MCF 10A (cell line): Measurements from ENCODE around the gene ZNF407. TPM values are rescaled to one million over a fixed set of nuclear protein-coding genes. Genes with fewer than 3 reads are reported as not detected.

Source experiments
- BruUV-seq: library from RNA; stranded (reverse); fragments of 400-500 nt; replicated peaks from 2 replicates; lab custom pipeline; 2021; lab: Mats Ljungman, UMichigan
- CTCF ChIA-PET: fragments of 300-600 bp; sonication (Branson Sonifier 250); formaldehyde crosslinking; extraction: SDS; loops from one replicate; lab custom pipeline; 2021; ENCODE audit warnings: antibody characterized with exemption, inconsistent platforms; lab: Yijun Ruan, JAX
- POLR2A ChIA-PET: fragments of 300-600, 350-650 bp; sonication (Branson Sonifier 250); formaldehyde crosslinking; extraction: SDS; loops from one replicate; lab custom pipeline; 2020; ENCODE audit warnings: antibody characterized with exemption, inconsistent platforms; lab: Yijun Ruan, JAX
- DNase-seq: peaks from one replicate; pipeline ENCODE4 v3.0.0-alpha.2; 2018; ENCODE audit not compliant: unreplicated experiment
- H3K27ac Mint-ChIP-seq: one replicate; pipeline ENCODE4 v1.8.0; 2022; ENCODE audit warnings: mild to moderate bottlenecking, low read depth, mixed read lengths; ENCODE audit not compliant: unreplicated experiment
- H3K27me3 Mint-ChIP-seq: one replicate; pipeline ENCODE4 v1.8.0; 2022; ENCODE audit warnings: mixed read lengths; ENCODE audit not compliant: insufficient read depth, unreplicated experiment
- H3K36me3 Mint-ChIP-seq: one replicate; pipeline ENCODE4 v1.8.0; 2022; ENCODE audit warnings: mild to moderate bottlenecking, moderate library complexity, mixed read lengths; ENCODE audit not compliant: insufficient read depth, unreplicated experiment
- H3K4me1 Mint-ChIP-seq: one replicate; pipeline ENCODE4 v1.8.0; 2022; ENCODE audit warnings: mixed read lengths; ENCODE audit not compliant: insufficient read depth, unreplicated experiment
- H3K4me3 Mint-ChIP-seq: one replicate; pipeline ENCODE4 v1.8.0; 2022; ENCODE audit warnings: mild to moderate bottlenecking, moderate library complexity, mixed read lengths; ENCODE audit not compliant: unreplicated experiment
- H3K9me3 Mint-ChIP-seq: one replicate; pipeline ENCODE4 v1.8.0; 2022; ENCODE audit warnings: mixed read lengths; ENCODE audit not compliant: unreplicated experiment
- intact Hi-C: fragments of 100-400 bp; cut with micrococcal nuclease; formaldehyde crosslinking; loops from 2 replicates; pipeline ENCODE4 v1.14.1; 2022
- total RNA-seq: library from RNA; stranded (reverse); gene quantifications from 2 replicates; pipeline ENCODE4 v1.2.3, GENCODE V29; 2022
- TF ChIP-seq, protein P1 (sequence below): fragments of 200-600 bp; IDR thresholded peaks from one replicate; pipeline ENCODE4 v1.8.0; 2022; ENCODE audit warnings: antibody characterized with exemption, mild to moderate bottlenecking; ENCODE audit not compliant: unreplicated experiment

The ZNF407 gene
- total RNA-seq, 1 experiment from 2014 or later, result 9.5 TPM

DNA sequence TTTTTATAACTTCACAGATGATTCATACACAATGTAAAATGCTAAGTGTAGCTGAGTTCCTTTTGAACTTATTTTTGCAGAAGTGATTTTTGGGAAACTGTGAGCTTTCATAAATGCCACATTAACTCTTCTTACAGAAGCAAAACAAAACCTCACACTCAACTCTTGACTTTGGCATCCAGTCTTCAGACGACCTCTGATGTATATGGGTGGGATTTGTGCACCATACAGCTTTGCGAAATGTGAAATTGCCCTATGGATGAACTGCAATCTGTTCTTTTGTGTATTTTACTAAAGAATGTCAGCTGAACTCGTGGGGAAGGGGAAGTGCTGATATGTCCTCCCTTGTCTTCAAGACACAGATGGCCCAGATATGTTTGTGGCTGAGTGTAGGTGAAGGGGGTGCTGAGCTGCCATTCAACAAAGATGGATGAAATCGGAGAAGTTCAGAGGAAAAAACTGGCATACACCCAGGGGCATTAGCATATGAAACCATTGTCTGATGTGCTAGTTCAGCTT lies 393.0 kb downstream of the ZNF407 start:
- no peak overlapping the region for H3K27ac Mint-ChIP-seq
- POLR2A ChIA-PET, result interaction anchor here (0.6 kb wide), 1 partner anchor 220 kb away, joined by 4 read pairs; the partner anchor contains the start of gene TSHZ1
- BruUV-seq, result no TSS peak

DNA sequence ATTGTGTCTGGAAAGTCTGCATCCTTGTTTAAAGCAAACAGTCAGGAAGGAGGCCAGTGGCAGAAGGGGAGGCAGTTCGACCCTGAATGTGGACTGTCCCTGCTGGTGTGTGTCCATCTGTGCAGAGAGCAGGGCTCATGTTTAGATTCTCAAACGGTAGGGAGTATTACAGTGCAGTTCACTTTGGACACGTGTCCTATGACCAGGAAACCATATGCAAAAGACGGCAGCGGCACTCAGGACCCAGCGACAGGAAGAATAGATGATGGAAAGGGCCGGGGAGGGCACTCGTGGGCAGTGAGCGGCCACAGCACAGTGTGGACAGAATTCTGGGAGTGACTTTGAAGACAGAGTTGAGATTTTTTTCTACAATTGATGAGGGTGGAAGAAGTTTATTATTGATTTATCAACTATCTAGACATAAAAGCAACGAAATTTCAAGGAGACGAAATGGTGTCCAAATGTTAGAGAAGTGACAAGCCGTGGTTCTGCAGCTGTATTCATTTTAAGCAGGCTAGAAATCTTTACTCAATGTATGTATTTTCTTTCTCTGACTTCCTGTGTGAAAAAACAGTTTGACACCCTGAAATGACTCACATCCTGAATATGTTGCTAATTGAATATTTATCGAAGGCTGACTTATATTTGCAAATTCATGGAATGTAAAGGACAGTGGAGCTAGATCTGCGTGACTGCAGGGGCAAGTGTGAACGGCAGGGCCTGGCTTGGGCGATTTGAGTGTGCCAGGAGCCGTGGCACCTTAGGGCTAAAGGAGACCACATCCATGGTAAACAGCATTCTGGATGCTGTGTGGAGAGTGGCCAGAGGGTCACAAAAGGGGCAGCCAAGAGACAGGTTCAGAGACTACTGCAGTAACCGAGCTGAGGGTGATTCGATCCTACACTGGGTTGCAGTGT lies 397.1 kb downstream of the ZNF407 start:
- intact Hi-C loops, result no loop called here
- BruUV-seq, result no TSS peak
- H3K4me3 Mint-ChIP-seq, result peak overlapping the region; percentile 19

More for the DNA sequence above, 393.0 kb downstream of the ZNF407 start:
- CTCF ChIA-PET, result interaction anchor here (0.7 to 1.4 kb wide), 4 partner anchors 16 to 93 kb away, joined by 3 to 5 read pairs (median 4); no protein-coding TSS in a partner anchor
- H3K27me3 Mint-ChIP-seq, result no peaks in the 10 kb centered on the region
- no peak overlapping the region for H3K4me3 Mint-ChIP-seq
- no peak for DNase-seq
- no peaks in the 10 kb centered on the region for H3K9me3 Mint-ChIP-seq
- peaks cover 6% of the 10 kb centered on the region for H3K36me3 Mint-ChIP-seq
- intact Hi-C loops, result no loop called here
- peaks cover 16% of the 10 kb centered on the region for H3K4me1 Mint-ChIP-seq
- TF ChIP-seq, protein P1, sequence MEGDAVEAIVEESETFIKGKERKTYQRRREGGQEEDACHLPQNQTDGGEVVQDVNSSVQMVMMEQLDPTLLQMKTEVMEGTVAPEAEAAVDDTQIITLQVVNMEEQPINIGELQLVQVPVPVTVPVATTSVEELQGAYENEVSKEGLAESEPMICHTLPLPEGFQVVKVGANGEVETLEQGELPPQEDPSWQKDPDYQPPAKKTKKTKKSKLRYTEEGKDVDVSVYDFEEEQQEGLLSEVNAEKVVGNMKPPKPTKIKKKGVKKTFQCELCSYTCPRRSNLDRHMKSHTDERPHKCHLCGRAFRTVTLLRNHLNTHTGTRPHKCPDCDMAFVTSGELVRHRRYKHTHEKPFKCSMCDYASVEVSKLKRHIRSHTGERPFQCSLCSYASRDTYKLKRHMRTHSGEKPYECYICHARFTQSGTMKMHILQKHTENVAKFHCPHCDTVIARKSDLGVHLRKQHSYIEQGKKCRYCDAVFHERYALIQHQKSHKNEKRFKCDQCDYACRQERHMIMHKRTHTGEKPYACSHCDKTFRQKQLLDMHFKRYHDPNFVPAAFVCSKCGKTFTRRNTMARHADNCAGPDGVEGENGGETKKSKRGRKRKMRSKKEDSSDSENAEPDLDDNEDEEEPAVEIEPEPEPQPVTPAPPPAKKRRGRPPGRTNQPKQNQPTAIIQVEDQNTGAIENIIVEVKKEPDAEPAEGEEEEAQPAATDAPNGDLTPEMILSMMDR, result no peak

DNA sequence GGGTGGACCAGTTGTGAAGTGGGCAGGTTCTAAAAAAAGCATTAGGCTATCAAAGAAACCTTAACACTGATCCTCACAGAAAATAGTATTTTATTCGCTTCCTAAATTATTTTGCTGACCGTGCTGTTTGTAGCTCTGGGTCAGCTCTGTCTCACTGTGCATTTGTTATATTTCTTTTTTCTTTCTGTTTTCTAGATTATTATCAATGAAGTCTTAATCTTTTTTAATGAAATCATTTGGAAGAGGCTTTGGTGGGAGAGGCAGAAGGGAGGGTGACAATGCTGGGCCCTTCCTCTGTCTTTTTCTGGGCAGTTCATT lies 397.7 kb downstream of the ZNF407 start:
- no peaks in the 10 kb centered on the region for H3K27me3 Mint-ChIP-seq
- CTCF ChIA-PET, result interaction anchor here (0.7 kb wide), 1 partner anchor 1293 kb away, joined by 3 read pairs; no protein-coding TSS in a partner anchor
- DNase-seq, result no peak
- H3K4me1 Mint-ChIP-seq, result peaks cover 17% of the 10 kb centered on the region
- peaks cover 6% of the 10 kb centered on the region for H3K36me3 Mint-ChIP-seq
- H3K4me3 Mint-ChIP-seq, result no peak overlapping the region
- BruUV-seq, result no TSS peak
- no peaks in the 10 kb centered on the region for H3K9me3 Mint-ChIP-seq
- H3K27ac Mint-ChIP-seq, result peak overlapping the region; percentile 67
- TF ChIP-seq, protein P1, result no peak
- POLR2A ChIA-PET, result interaction anchor here (0.7 kb wide), 2 partner anchors 8 to 329 kb away, joined by 3 read pairs; no protein-coding TSS in a partner anchor
- intact Hi-C loops, result no loop called here

More for the DNA sequence above, 397.1 kb downstream of the ZNF407 start:
- TF ChIP-seq, protein P1, result no peak
- no peaks in the 10 kb centered on the region for H3K9me3 Mint-ChIP-seq
- ChIA-PET POLR2A (interaction anchor here (0.6 kb wide), 1 partner anchor 1348 kb away, joined by 3 read pairs; no protein-coding TSS in a partner anchor), CTCF (interaction anchor here (0.7 kb wide), 2 partner anchors 420 to 1293 kb away, joined by 3 read pairs; no protein-coding TSS in a partner anchor)
- H3K27ac Mint-ChIP-seq, result peak overlapping the region; percentile 67
- H3K36me3 Mint-ChIP-seq, result peaks cover 6% of the 10 kb centered on the region
- peak; percentile 27 for DNase-seq
- peaks cover 17% of the 10 kb centered on the region for H3K4me1 Mint-ChIP-seq
- no peaks in the 10 kb centered on the region for H3K27me3 Mint-ChIP-seq

DNA sequence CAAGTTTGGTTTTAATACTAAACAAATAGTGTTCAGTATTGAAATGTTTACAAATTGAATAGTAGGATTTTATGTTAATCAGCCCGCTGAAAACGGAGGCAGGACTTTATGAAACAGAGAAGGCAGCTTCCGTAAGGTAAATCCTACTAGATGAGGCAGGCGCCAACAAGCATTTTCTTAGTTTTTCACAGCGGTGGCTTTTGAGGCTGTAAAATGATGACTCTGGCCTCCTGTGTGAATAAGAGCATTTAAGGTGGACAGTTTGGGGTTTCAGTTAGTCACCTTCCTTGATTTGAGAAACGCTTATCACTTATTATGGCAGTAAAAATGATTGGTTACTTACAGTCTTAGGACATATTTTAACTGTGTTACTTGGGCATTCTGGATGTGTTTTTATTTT lies 398.4 kb downstream of the ZNF407 start:
- Mint-ChIP-seq H3K4me1 (peaks cover 17% of the 10 kb centered on the region), H3K9me3 (no peaks in the 10 kb centered on the region), H3K4me3 (no peak overlapping the region), H3K36me3 (peaks cover 6% of the 10 kb centered on the region), H3K27me3 (no peaks in the 10 kb centered on the region), H3K27ac (no peak overlapping the region)
- ChIA-PET CTCF (no interaction called here), POLR2A (interaction anchor here (0.7 to 1.3 kb wide), 3 partner anchors 9 to 330 kb away, joined by 3 to 7 read pairs (median 3); no protein-coding TSS in a partner anchor)
- TF ChIP-seq, protein P1, result no peak
- DNase-seq, result no peak
- no TSS peak for BruUV-seq
- intact Hi-C loops, result no loop called here
